Mesodermal cell (in vitro differentiated cells): ENCODE results near the gene MPZL2.

ENCODE experiments used
- H3K27ac ChIP-seq: 2 replicates; pipeline ENCODE4 v1.7.0; 2013; ENCODE audit warnings: mild to moderate bottlenecking, low read depth, low read length, moderate library complexity; ENCODE audit not compliant: severe bottlenecking
- H3K36me3 ChIP-seq: 2 replicates; pipeline ENCODE4 v1.7.1; 2013; ENCODE audit warnings: mild to moderate bottlenecking, low read length, moderate library complexity; ENCODE audit not compliant: control insufficient read depth, insufficient read depth
- H3K4me1 ChIP-seq: one replicate; pipeline ENCODE4 v1.7.1; 2013; ENCODE audit warnings: mild to moderate bottlenecking, low read length; ENCODE audit not compliant: insufficient read depth, control insufficient read depth, poor library complexity, severe bottlenecking
- H3K4me3 ChIP-seq: 2 replicates; pipeline ENCODE4 v1.7.0; 2013; ENCODE audit warnings: low read length, control low read depth, mild to moderate bottlenecking; ENCODE audit not compliant: insufficient read depth, poor library complexity, severe bottlenecking; ENCODE audit errors: extremely low read depth
- H3K9me3 ChIP-seq: 2 replicates; pipeline ENCODE4 v1.7.1; 2013; ENCODE audit warnings: mild to moderate bottlenecking, low read length, moderate library complexity; ENCODE audit not compliant: control insufficient read depth
- WGBS, 2 experiments: methylation state at CpG; one replicate each; pipeline ENCODE4 v1.1.5; 2013; ENCODE audit warnings: missing lambda C conversion rate in 2 of 2; ENCODE audit not compliant: insufficient coverage in 2 of 2; 5-methylcytosine and 5-hydroxymethylcytosine counted together

The MPZL2 gene

DNA sequence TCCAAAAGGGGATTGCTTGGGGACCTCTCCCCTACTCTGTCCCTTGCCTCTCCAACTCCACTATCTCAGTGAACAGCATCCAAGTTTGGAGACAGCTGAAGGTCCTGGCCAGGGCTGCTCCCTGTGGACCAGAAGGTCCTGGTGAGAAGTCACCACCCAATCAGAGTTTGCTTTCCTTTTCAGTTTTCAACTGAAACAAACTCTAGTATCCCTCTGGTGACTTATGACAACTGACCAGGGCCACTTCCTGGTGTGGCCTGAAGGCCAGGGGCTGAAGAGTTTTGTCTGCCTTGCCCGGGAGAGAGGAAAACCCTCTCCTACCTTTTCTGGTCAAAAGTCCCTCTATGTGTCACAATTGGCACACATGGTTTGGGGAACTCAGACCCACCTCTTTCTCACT, 44.4 kb downstream of the MPZL2 start:
- 71% methylated on average over 1 of the region's 1 CpG; no CpG with 5 or more reads in 1 of the 2 experiments for WGBS, 2 experiments
- no peaks in the 10 kb centered on the region for H3K36me3 ChIP-seq

DNA sequence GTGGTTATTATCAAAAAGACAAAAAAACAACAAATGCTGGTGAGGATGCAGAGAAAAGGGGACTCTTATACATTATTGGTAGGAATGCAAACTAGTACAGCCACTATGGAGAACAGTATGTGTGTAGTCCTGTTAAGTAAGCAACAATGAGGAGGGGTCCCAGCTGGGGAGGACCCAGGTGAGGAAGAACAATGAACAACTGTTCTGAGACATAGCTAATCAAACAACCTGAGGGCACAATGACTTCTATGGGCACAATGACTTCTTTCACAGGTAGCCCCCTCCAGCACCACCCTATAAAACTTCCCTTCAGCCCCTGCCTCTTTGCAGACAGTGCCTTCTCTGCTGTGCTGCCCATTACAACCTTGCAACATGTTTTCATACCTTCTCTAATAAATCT, 44.9 kb downstream of the MPZL2 start:
- peaks cover 4% of the 10 kb centered on the region for H3K4me1 ChIP-seq
- no peaks in the 10 kb centered on the region for H3K9me3 ChIP-seq
- no peaks in the 10 kb centered on the region for H3K36me3 ChIP-seq

More for the DNA sequence above, 44.4 kb downstream of the MPZL2 start:
- H3K27ac ChIP-seq, result no peak overlapping the region
- no peaks in the 10 kb centered on the region for H3K9me3 ChIP-seq
- no peak overlapping the region for H3K4me3 ChIP-seq
- H3K4me1 ChIP-seq, result peaks cover 4% of the 10 kb centered on the region

DNA sequence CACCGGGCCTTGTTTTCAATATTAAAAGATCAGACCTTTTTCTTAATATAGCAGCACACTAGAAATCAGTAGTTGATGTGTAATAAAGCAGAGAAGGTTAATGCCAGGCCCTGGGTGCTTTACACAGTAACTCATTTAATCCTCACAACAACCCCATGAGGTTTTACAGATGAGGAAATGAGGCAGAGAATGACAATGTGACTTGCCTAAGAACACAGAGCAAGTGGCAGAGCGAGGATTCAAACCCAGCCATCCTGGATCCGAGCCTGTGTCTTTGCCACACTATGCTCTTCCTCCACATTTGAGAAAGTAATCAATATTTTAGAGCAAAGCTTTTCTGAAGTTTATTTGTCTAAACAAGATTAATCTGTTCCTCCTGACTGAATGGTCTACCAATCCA, 46.5 kb downstream of the MPZL2 start:
- WGBS, 2 experiments, result no CpG with 5 or more reads among the region's 3 CpGs
- no peak overlapping the region for H3K4me3 ChIP-seq
- peaks cover 4% of the 10 kb centered on the region for H3K4me1 ChIP-seq
- no peaks in the 10 kb centered on the region for H3K9me3 ChIP-seq
- H3K36me3 ChIP-seq, result no peaks in the 10 kb centered on the region
- no peak overlapping the region for H3K27ac ChIP-seq

More for the DNA sequence above, 44.9 kb downstream of the MPZL2 start:
- no peak overlapping the region for H3K27ac ChIP-seq
- H3K4me3 ChIP-seq, result no peak overlapping the region

DNA sequence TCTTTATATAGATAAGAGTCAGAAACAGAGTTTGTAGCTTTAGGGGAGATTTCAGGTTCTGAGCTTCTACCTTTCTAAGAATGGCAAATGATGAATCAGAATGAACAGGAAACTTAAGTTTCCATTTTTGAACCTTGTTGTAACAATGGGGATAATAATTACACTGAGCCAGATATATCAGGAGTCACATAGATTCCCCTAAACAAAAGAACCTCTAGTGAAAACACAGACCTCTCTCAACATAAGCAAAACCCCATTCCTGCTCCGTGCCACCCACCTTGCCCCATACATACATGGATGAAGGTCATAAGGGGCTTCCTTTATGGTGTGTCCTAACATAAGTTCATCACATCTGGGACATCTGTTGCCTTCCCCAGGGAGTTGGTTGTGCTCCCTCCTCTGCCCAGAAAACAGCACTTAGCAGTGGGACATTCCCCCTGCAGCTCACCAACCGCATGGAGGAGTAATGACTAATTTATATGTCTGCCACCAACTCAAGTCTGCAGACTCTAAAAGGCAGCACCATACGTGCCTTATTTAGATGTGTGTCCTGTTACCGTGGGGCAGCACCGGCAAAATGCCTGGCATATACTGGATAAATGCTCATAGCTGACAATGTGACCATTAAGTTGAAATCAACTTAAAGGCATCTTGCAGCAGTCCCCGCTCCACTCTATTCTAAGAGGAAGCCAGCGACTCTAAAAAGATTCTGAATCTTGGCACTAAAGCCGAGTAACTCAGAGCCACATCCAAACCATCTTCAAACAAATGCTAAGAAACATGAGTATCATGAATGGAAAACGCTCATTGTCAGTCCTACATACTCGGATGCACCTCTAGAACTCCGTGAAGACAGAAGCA, 47.2 kb downstream of the MPZL2 start:
- Histone ChIP-seq H3K4me1 (peaks cover 4% of the 10 kb centered on the region), H3K27ac (no peak overlapping the region), H3K9me3 (no peaks in the 10 kb centered on the region), H3K4me3 (no peak overlapping the region), H3K36me3 (no peaks in the 10 kb centered on the region)
- 89 to 90% methylated on average over 10 of the region's 11 CpGs for WGBS, 2 experiments

DNA sequence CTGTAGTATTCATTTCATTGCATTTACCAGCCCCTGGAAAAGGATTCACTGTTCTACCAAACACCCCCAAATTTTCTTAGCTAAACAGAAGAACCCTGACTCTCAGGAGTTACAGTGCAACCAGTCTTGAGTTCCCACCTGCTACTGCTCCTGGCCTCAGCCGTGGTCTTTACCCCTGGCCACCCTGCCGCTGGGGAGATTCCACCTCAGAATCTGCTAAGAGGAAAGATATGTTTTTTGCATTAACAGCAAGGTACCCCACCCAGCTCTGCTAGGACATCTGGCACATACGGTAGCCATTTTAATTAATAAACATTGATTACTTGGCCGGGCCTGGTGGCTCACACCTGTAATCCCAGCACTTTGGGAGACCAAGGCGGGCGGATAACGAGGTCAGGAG, 48.3 kb downstream of the MPZL2 start:
- Histone ChIP-seq H3K4me3 (no peak overlapping the region), H3K9me3 (no peaks in the 10 kb centered on the region), H3K4me1 (peaks cover 6% of the 10 kb centered on the region), H3K27ac (no peak overlapping the region), H3K36me3 (no peaks in the 10 kb centered on the region)
- 100% methylated on average over 1 to 2 of the region's 7 CpGs for WGBS, 2 experiments

DNA sequence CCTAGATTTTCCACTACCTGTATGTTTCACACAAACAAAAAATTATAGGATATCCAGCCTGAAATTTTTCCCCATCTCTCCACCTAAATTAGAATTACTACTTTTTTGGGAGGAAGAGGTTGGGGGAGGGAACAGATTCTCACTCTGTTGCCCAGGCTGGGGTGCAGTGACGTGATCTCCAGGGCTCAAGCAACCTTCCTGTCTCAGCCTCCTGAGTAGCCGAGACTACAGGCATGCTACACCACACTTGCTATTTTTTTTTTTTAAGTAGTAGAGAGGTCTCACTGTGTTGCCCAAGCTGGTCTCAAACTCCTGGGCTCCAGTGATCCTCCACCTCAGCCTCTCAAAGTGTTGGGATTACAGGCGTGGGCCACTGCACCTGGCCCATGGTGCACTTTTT, 48.8 kb downstream of the MPZL2 start:
- H3K27ac ChIP-seq, result no peak overlapping the region
- H3K4me3 ChIP-seq, result no peak overlapping the region
- no CpG with 5 or more reads among the region's 3 CpGs for WGBS, 2 experiments

DNA sequence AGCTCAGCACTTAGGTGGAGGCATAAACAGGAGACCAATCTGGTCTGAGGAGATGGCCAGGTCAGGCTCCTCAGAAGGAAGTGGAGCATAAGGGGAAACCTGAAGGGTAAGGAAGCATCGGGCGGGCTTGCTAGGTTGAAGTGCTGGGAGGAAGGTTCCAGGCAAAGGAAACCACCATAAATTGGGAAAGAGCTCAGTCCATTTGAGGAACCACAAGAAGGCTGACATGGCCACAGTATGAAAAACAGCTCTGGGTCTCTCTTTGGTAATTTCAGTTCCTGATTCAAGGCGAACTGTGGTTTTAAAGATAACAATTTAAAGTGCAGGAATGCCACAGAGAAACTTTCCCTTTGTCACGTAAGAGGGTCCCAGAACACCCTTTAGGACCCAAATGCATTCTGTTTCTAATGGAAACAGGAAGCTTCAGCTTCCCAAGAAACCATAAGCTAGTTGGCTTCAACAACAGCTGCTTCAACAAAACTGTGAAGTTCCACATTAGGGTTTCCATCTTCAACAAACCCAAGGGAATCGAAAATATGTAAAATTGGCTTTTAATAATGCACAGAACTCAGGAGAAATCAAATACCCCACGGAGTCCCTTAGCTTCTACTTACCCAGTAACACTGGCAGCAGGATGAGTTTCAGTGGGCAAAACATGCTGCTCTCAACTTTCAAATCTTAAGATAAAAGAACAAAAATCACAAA, 49.7 kb downstream of the MPZL2 start:
- H3K4me1 ChIP-seq, result peaks cover 10% of the 10 kb centered on the region
- H3K27ac ChIP-seq, result no peak overlapping the region
- H3K36me3 ChIP-seq, result no peaks in the 10 kb centered on the region
- H3K4me3 ChIP-seq, result no peak overlapping the region
- no peaks in the 10 kb centered on the region for H3K9me3 ChIP-seq
- 85 to 93% methylated on average over 2 to 4 of the region's 6 CpGs for WGBS, 2 experiments

More for the DNA sequence above, 48.8 kb downstream of the MPZL2 start:
- Histone ChIP-seq H3K9me3 (no peaks in the 10 kb centered on the region), H3K4me1 (peaks cover 10% of the 10 kb centered on the region), H3K36me3 (no peaks in the 10 kb centered on the region)

DNA sequence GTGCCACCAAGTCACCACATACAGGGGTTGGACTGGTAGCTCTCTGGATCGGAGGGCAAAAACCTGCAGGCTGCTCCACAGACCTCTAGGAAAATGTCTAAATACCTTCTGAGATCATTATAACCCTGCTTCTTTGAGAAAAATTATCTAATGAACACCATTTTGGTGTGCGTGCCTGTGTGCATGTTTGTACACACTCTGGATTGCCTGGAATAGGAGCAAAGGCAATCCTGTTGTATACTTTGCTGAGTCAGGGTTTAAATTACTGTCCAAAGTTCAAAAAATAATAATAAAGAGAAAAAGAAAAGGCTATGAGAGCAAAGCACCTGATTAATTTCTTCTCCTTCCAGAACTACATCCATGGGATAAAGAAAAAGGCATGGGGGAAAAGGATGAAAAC, 50.3 kb downstream of the MPZL2 start:
- H3K27ac ChIP-seq, result no peak overlapping the region
- H3K9me3 ChIP-seq, result no peaks in the 10 kb centered on the region
- H3K4me1 ChIP-seq, result peaks cover 10% of the 10 kb centered on the region
- WGBS, 2 experiments, result 80 to 100% methylated on average over 1 of the region's 2 CpGs
- no peak overlapping the region for H3K4me3 ChIP-seq
- no peaks in the 10 kb centered on the region for H3K36me3 ChIP-seq

DNA sequence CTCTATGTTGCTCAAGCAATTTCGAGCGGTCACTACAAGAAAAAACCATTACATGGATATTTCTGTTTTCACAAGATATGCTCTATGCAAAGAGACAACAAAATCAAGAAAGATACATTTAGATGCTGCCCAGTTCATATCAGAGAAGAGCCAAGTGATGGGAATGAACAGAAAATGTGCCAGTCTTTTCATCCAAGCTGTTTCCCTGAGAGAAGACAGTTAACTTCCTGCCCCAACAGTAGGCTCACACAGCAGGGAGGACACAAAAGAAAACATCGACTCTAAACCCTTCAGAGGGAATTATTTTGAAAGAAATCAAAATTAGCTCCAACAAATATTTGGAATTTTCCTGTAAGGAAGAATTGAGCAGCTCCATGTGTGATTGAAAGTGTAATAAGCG, 50.9 kb downstream of the MPZL2 start:
- H3K9me3 ChIP-seq, result no peaks in the 10 kb centered on the region
- H3K27ac ChIP-seq, result no peak overlapping the region
- H3K36me3 ChIP-seq, result no peaks in the 10 kb centered on the region
- no peak overlapping the region for H3K4me3 ChIP-seq
- 83 to 86% methylated on average over 1 to 3 of the region's 4 CpGs for WGBS, 2 experiments
- H3K4me1 ChIP-seq, result peaks cover 10% of the 10 kb centered on the region

DNA sequence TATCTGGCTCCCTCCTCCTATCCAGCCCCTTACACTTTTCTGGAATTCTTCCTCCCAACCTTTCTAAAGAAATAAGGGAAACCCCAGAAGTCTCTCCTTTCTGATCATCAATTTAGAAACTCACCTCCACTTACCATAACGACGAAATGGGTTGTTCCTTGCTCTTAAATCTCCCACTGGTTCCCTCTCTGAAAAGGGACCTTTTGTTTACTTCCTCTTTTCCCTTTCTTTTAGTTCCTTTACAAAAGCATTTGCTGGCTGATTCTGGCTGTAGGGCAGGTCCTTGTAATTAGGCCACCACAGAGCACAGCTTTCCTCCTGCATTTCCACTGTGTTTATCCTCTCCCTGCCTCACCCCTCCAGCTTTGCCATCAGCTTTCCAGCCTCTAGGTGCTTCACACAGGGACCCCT, 51.3 kb downstream of the MPZL2 start:
- Histone ChIP-seq H3K4me3 (no peak overlapping the region), H3K9me3 (no peaks in the 10 kb centered on the region), H3K36me3 (no peaks in the 10 kb centered on the region), H3K4me1 (peaks cover 10% of the 10 kb centered on the region), H3K27ac (no peak overlapping the region)
- WGBS, 2 experiments, result 42 to 90% methylated on average over 2 of the region's 2 CpGs
